ENCODE results near the gene DLG2. TPM values are rescaled to one million over a fixed set of nuclear protein-coding genes. Genes with fewer than 3 reads are reported as not detected.

Gene DLG2
- total and polyA plus RNA-seq, 2 donors, result 3.4 to 42.4 TPM

DNA sequence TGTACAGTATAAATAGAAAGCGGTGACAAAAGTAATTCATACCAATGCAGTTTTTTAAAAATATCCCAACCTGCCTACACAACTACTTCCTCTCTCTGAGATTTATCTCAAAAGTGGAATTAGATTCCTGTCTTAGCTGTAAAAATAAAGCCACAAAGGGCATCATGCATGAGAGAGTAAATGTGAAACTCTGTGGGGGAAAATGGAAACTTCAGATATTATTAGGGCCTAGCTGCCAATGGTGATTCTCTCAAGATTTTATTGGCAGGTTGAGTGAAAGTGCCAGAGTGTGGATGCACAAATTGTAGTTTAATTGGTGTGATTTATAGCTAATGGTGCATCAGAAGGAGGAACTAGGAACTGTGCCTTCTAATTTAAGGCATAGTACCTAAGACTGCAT, 1984.0 kb downstream of the DLG2 start:
- Histone ChIP-seq H3K27ac (ENCODE audit: low read depth) (no peak overlapping the region), H3K4me3 (ENCODE audit: low read depth, low read length) (no peak overlapping the region), H3K36me3 (ENCODE audit: insufficient read depth) (no peaks in the 10 kb centered on the region), H3K4me1 (ENCODE audit: insufficient read depth) (no peaks in the 10 kb centered on the region)
- no peak for DNase-seq (ENCODE audit: extremely low spot score)
- WGBS, result 82% methylated on average over 1 of the region's 1 CpG

DNA sequence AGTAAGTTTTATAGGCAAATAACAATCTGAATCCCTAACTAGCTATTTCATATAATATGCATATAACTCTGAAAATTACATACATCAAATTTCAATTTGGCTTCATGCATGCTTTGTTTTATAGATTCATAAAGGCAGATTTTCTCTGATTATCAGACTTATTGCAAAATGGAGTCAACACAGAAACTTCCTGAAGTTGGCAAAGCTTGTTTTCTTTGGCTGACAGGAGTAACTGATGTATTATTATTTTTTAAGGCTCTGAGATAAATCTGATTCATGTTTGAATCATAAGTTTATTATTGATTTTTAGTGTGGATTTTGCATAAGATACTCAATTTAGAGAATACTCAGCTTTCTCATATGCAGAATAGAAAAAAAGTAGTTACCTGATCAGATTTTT, 1984.6 kb downstream of the DLG2 start:
- H3K27ac ChIP-seq (ENCODE audit: low read depth), result no peak overlapping the region
- no peak for DNase-seq (ENCODE audit: extremely low spot score)

DNA sequence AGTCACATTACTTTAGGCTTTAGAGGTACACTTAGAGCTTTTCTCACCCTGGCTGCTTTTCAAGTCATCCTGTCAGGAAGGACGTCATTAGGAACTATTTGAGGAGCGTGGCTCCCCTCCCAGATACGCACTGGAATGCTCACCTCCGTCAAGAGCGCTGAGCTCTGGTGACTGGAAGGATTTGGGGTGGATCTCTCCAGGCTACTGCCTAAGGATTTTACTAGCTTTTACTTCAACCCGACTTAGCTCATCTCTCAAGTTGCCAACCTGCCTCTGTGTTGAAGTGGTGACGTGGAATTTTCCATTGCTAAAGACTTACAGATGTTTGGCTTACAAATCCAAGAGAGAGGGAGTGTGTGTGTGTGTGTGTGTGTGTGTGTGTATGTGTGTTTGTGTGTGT, 1985.6 kb downstream of the DLG2 start:
- Histone ChIP-seq H3K27ac (ENCODE audit: low read depth) (peak overlapping the region; percentile 59), H3K4me1 (ENCODE audit: insufficient read depth) (no peaks in the 10 kb centered on the region), H3K4me3 (ENCODE audit: low read depth, low read length) (no peak overlapping the region), H3K36me3 (ENCODE audit: insufficient read depth) (no peaks in the 10 kb centered on the region)
- peak; percentile 14 for DNase-seq (ENCODE audit: extremely low spot score)
- 28% methylated on average over 7 of the region's 7 CpGs for WGBS

More for the DNA sequence above, 1984.6 kb downstream of the DLG2 start:
- Histone ChIP-seq H3K36me3 (ENCODE audit: insufficient read depth) (no peaks in the 10 kb centered on the region), H3K4me3 (ENCODE audit: low read depth, low read length) (no peak overlapping the region), H3K4me1 (ENCODE audit: insufficient read depth) (no peaks in the 10 kb centered on the region)

DNA sequence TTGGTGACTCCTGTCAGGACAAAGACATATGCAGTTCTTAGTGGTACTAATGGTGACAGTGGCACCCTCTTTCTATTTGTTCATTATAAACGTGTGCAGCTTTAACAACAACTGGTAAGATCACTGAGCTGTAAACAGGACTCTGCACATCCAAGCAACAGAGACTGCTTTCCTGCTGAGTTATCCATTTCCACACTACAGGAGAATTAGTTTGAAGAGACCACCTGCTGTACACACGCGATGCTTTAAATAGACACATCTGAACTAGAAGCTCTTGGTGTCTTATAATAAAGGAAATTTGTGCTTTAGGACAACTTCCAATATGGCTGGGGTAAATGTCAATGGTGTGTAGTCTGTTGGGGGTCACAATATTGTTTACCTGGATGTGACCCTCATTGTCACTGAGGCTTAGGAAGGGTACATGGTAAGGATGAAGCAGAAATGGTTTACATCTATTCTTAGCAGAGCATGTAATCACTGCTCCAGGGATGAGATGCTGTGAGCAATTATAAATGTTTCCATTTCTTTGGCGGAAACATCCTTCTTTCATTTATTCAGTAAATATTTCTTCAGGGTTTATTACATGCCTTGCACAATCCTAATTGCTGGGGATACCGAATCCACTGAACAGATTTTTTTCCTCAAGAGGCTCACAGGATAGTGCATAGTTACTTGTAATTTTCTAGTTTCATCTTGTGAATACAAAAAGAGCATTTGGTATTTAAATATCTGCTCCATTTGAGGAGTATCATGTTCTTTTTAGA, 1987.0 kb downstream of the DLG2 start:
- DNase-seq (ENCODE audit: extremely low spot score), result no peak
- H3K4me1 ChIP-seq (ENCODE audit: insufficient read depth), result no peaks in the 10 kb centered on the region
- 67% methylated on average over 5 of the region's 5 CpGs for WGBS
- H3K4me3 ChIP-seq (ENCODE audit: low read depth, low read length), result no peak overlapping the region
- H3K36me3 ChIP-seq (ENCODE audit: insufficient read depth), result no peaks in the 10 kb centered on the region
- peak overlapping the region; percentile 38 for H3K27ac ChIP-seq (ENCODE audit: low read depth)

DNA sequence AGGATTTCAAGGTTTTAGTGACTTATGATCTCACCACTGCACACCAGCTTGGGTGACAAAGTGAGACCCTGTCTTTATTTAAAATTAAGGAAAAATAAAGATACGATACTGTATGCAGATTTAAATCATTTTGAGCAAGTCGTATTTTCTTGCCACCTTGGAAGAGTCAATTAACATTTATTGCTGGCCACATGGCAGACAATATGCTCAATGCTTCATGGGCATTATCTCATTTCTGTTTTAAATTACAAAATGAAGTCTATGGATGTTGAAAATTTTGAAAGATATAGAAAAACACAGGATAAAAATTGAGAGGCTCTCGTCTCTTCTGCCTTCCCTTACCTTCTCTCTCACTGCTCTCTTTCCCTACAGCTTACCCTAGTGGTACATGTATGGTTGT, 1992.0 kb downstream of the DLG2 start:
- no peaks in the 10 kb centered on the region for H3K36me3 ChIP-seq (ENCODE audit: insufficient read depth)
- no peak for DNase-seq (ENCODE audit: extremely low spot score)
- no peak overlapping the region for H3K27ac ChIP-seq (ENCODE audit: low read depth)
- H3K4me3 ChIP-seq (ENCODE audit: low read depth, low read length), result no peak overlapping the region
- no peaks in the 10 kb centered on the region for H3K4me1 ChIP-seq (ENCODE audit: insufficient read depth)
- WGBS, result 81% methylated on average over 3 of the region's 3 CpGs

DNA sequence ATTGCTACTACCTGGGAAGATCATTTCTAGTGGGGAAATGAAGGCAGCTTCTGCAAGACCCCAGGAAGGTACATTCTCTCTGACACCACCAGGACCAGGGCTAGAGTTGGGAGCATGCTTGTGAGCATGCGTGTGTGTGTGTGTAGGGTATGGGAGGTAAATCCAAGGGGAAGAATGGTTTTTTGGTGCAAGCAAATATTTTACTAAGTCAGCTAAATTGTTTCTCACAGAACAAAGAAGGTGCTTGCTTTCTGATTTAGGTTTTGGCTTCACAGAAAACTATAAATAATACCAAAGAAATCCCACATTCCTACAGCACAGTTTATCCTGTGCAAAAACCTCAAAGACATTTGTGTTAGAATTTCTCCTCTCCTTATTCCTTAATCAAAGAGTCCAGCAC, 1996.9 kb downstream of the DLG2 start:
- no peaks in the 10 kb centered on the region for H3K36me3 ChIP-seq (ENCODE audit: insufficient read depth)
- no peak overlapping the region for H3K4me3 ChIP-seq (ENCODE audit: low read depth, low read length)
- 97% methylated on average over 1 of the region's 1 CpG for WGBS
- no peaks in the 10 kb centered on the region for H3K4me1 ChIP-seq (ENCODE audit: insufficient read depth)
- no peak overlapping the region for H3K27ac ChIP-seq (ENCODE audit: low read depth)
- no peak for DNase-seq (ENCODE audit: extremely low spot score)

DNA sequence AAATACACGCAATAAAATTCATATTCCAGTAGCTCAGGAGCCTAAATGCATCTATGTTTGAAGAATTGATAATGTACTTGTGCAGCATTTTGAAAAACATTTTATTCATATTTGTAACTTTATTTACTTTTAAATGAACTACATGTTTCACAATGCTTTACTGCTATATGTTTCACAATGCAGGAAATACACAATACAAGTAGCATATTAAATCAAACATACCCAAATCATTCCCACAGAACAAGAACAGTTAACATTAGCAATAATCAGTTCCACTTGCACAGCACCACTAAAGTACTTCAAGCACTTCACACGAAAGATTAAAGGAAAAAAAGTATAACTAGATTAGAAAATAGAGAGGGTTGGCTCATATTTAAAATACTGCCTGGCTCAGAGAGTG, 1997.4 kb downstream of the DLG2 start:
- no peaks in the 10 kb centered on the region for H3K4me1 ChIP-seq (ENCODE audit: insufficient read depth)
- WGBS, result 46% methylated on average over 2 of the region's 2 CpGs
- no peak for DNase-seq (ENCODE audit: extremely low spot score)

DNA sequence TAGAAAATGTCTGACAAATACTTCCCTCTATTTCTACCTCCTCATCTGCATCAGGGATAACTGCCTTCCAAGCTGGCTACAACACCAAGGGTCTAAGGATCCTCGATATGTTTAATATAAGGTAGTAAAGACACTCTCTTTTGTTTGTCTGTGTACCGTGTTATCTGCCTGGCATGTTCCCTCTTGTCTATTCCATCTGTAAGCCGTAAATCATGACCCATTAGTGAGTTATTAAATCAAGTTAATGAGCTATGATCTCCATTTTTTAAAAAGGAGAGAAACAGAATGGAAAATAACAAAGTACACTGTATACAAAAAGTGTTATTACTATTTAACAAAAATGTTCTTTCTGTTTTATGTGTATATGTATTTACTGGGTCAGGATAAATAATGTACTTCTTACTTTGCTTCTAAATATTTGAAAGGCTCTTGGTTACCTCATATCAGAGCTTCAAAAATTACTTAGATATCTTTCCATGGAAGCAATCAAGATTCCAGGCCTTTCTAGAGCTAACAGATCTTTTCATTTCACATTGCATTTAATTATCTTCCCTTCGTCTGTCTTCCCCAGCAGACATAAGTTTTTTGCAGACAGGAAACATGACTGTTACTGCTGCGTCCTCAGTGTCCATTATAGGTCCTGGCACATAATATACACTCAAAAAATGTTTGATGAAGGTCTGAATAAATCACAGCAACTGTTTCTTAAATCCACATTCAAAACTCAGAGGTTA, 1998.4 kb downstream of the DLG2 start:
- Histone ChIP-seq H3K4me3 (ENCODE audit: low read depth, low read length) (no peak overlapping the region), H3K27ac (ENCODE audit: low read depth) (no peak overlapping the region), H3K4me1 (ENCODE audit: insufficient read depth) (no peaks in the 10 kb centered on the region), H3K36me3 (ENCODE audit: insufficient read depth) (no peaks in the 10 kb centered on the region)
- DNase-seq (ENCODE audit: extremely low spot score), result peak; percentile 14
- 60% methylated on average over 5 of the region's 5 CpGs for WGBS

More for the DNA sequence above, 1997.4 kb downstream of the DLG2 start:
- H3K4me3 ChIP-seq (ENCODE audit: low read depth, low read length), result no peak overlapping the region
- H3K27ac ChIP-seq (ENCODE audit: low read depth), result no peak overlapping the region
- H3K36me3 ChIP-seq (ENCODE audit: insufficient read depth), result no peaks in the 10 kb centered on the region

DNA sequence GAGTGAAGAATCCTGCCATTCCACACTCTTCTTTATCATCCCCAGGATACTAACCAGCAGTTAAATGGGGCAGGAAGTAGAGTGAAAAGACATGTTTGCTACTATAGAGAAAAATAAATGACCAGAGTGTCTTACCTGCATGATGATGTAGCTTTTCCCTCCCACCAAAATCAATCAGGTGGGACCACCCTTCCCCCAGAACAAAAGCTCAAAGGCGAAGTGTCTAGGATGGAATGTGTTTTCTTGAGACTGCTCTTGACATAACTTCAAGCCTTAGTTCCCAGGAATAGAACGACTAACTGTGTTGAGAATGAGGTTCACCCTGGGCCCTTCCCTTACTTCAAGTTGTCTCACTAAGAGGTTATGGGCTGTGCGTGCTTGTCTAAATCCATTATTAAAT, 2001.8 kb downstream of the DLG2 start:
- H3K4me3 ChIP-seq (ENCODE audit: low read depth, low read length), result no peak overlapping the region
- no peaks in the 10 kb centered on the region for H3K36me3 ChIP-seq (ENCODE audit: insufficient read depth)
- WGBS, result 94% methylated on average over 3 of the region's 3 CpGs
- DNase-seq (ENCODE audit: extremely low spot score), result no peak
- no peak overlapping the region for H3K27ac ChIP-seq (ENCODE audit: low read depth)
- H3K4me1 ChIP-seq (ENCODE audit: insufficient read depth), result no peaks in the 10 kb centered on the region

DNA sequence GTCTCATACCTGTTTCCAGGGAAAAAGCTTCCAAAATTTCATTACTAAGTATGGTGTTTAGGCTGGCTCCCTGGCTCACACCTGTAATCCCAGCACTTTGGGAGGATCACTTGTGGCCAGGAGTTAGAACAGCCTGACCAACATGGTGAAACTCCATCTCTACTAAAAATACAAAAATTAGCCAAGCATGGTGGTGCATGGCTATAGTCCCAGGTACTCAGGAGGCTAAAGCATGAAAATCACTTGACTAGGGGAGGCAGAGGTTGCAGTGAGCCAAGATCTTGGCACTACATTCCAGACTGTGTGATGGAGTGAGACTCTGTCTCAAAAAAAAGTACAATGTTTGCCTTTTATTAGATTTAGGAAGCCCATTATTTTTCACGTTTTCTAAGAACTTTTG, 2009.5 kb downstream of the DLG2 start:
- WGBS, result 78% methylated on average over 1 of the region's 1 CpG
- Histone ChIP-seq H3K4me1 (ENCODE audit: insufficient read depth) (no peaks in the 10 kb centered on the region), H3K27ac (ENCODE audit: low read depth) (no peak overlapping the region), H3K36me3 (ENCODE audit: insufficient read depth) (no peaks in the 10 kb centered on the region), H3K4me3 (ENCODE audit: low read depth, low read length) (no peak overlapping the region)
- DNase-seq (ENCODE audit: extremely low spot score), result no peak

DNA sequence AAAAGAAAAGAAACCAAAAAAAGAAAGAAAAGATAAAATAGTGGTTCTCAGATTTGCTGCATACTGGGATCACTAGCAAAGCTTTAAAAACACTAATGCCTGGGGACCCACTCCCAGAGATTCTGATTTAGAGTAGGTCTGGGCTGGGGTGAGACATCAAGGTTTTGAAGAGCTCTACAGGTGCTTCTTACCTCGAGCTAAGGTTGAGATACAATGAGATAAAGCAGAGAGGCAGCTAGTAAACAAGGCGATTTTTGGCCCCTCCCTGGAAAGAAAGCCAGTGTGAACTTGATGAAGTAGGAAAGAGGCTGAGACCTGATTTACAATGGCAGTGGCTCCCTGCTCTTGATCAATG, 2013.4 kb downstream of the DLG2 start:
- Histone ChIP-seq H3K4me1 (ENCODE audit: insufficient read depth) (no peaks in the 10 kb centered on the region), H3K4me3 (ENCODE audit: low read depth, low read length) (no peak overlapping the region), H3K36me3 (ENCODE audit: insufficient read depth) (no peaks in the 10 kb centered on the region), H3K27ac (ENCODE audit: low read depth) (no peak overlapping the region)
- DNase-seq (ENCODE audit: extremely low spot score), result no peak
- WGBS, result 49% methylated on average over 2 of the region's 2 CpGs

DNA sequence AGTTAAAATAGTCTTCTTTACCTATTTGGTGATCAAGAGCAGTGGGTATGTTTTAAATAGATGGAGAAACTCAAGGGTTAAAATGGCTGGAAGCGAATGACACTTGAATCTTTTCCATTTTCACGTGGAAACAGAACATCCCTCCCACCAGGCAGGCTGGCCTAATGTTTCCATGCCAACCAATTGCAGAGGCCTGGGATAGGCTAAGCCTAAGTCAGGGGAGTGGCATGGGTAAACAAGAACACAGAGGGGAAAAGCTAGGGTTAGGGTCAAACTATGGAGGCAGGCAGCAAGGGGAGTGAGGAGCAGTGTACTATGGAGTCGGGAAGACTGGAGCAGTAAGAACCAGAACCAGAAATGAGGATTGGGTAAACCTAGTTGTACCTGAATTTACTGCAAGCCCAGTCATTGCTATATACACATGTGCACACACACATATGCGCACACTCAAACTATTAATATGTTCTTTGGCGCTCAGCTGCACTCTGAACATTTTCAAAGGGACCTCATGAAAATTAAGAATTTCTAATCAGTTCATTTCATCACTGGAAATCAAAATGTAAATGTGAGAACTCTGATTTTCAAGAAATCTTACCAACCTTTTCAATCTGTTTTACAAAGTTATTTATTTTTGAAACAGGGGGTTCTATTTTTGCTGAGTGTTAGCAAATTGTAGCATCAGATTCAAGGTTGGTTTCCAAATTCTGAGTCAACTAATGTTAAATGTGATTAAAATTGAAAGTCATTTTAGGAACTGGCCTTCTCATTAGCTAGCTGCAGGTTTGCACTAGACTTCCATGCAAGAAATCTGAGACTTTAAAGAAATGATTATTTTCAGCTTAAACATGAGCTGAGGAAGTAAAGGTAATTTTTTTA, 2014.0 kb downstream of the DLG2 start:
- 63% methylated on average over 5 of the region's 5 CpGs for WGBS
- no peak overlapping the region for H3K4me3 ChIP-seq (ENCODE audit: low read depth, low read length)
- H3K36me3 ChIP-seq (ENCODE audit: insufficient read depth), result no peaks in the 10 kb centered on the region
- no peaks in the 10 kb centered on the region for H3K4me1 ChIP-seq (ENCODE audit: insufficient read depth)
- no peak overlapping the region for H3K27ac ChIP-seq (ENCODE audit: low read depth)
- DNase-seq (ENCODE audit: extremely low spot score), result no peak

DNA sequence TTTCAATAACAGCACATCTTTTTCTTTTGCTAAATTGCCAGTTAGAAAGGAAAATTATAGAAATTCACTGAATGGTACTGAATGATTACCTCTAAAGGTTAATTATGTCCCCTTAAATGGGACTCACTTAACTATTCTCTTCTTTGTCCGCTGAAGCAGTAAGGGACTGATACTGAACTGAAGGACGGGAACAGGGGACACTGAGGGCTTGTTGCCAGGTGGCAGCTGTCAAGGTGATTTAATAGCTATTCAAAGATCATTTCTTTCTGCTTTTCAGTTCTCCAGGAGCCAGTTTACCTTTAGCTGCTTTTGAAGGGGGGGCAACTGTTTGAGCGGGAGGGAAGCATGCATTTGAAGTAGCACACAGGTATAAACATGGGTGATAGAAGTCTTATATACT, 2015.5 kb downstream of the DLG2 start:
- WGBS, result 80% methylated on average over 3 of the region's 3 CpGs
- Histone ChIP-seq H3K4me1 (ENCODE audit: insufficient read depth) (no peaks in the 10 kb centered on the region), H3K4me3 (ENCODE audit: low read depth, low read length) (no peak overlapping the region), H3K36me3 (ENCODE audit: insufficient read depth) (no peaks in the 10 kb centered on the region), H3K27ac (ENCODE audit: low read depth) (no peak overlapping the region)
- DNase-seq (ENCODE audit: extremely low spot score), result no peak

DNA sequence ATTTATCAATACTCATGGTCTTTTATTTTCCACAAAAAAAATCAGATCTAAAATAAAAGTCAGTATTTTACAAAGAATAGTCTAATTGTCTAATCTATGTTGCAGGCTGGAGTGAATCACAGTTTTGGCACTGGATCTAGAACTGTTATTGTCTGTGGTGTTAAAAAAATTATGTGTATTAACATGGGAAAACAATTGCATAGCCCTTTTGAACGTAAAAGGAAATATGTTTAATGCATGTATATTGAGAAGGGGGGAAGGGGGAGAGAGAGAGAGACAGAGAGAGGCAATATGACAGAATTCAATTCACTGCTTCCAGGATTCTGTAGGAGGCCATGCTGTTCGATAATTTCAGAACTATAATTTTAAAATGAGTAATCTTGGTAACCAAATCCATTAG, 2016.1 kb downstream of the DLG2 start:
- no peak for DNase-seq (ENCODE audit: extremely low spot score)
- Histone ChIP-seq H3K36me3 (ENCODE audit: insufficient read depth) (no peaks in the 10 kb centered on the region), H3K27ac (ENCODE audit: low read depth) (no peak overlapping the region), H3K4me3 (ENCODE audit: low read depth, low read length) (no peak overlapping the region), H3K4me1 (ENCODE audit: insufficient read depth) (no peaks in the 10 kb centered on the region)
- WGBS, result 53% methylated on average over 2 of the region's 2 CpGs
